ENCODE results near the gene ADGRG7.

- TF ChIP-seq CTCF (IDR thresholded peaks at IDR 0.05) (no peak), ZFX (IDR thresholded peaks at IDR 0.05; ENCODE audit: borderline replicate concordance) (no peak)
These were observed 36.5 kb downstream of the ADGRG7 start for GRCh38 chr3:100645913-100646312.
